GM18519 (cell line): ENCODE results near the gene KCNJ6.
"Not testable (repeated sequence)": the region's sequence is repeated elsewhere in the genome, so short reads cannot be mapped to it uniquely, and the experiment has no call there.

Experiments
- ATAC-seq: cut with Tn5 transposase; IDR thresholded peaks from one replicate; pipeline ENCODE4 v1.9.1; 2021; ENCODE audit warnings: mild to moderate bottlenecking, moderate library complexity; ENCODE audit not compliant: unreplicated experiment, low FRiP score

The KCNJ6 gene

DNA sequence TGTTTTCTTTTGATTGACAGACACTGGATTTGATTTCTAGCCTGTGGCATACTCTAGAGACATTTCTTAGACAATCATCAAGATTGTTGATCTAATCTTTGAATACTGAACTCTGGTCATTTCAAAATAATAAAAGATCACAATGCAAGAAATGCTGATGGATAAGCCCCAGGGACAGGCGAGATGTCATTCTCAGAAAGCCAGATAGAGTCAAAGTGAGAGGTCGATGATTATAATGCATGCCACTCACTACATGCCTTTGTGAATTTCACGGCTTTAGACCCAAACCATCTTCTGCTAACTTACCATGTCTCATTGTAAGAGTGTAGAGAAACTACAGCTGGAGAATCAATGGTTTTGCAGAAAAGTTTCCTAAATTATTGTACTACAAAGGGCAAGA, 292.6 kb downstream of the KCNJ6 start:
- no peak for ATAC-seq

DNA sequence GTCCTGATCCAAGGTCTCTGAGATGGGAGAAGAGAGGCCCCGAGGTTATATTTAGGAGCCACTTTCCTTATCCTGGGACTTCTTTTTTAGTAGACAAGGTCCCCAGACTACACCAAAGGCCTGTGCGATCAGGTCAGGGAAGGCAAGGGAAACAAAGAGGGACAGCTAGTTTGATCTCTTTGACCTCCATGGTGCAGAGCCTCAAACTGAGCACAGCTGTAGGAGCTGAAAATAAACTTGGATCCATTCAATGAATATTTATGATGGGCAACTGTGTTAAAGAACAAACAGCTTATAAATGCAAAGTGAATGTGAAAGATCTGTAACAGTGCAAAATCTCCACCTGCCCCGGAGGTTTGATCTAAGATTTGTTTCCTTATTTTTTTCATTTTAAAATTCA, 293.1 kb downstream of the KCNJ6 start:
- ATAC-seq = no peak

DNA sequence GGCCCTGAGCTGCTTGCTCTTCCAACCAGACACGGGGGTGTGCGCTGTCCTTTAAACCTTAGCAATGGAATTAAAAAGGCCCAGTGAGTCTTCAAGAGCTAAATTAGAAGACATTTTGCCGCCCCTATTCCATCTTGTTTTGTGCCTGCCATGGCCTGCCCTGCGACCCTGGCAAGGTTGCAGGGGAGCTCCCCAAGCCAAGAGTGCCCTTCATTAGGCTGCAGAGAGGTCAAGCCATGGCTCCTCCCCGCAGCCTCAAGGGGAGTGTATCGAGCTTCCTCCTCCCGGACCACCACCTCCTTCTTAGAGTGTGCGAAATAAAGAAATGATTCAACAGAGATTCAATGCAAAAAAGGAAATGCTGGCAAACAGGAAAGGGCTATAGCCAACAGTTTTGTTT, 293.5 kb downstream of the KCNJ6 start:
- no peak for ATAC-seq

DNA sequence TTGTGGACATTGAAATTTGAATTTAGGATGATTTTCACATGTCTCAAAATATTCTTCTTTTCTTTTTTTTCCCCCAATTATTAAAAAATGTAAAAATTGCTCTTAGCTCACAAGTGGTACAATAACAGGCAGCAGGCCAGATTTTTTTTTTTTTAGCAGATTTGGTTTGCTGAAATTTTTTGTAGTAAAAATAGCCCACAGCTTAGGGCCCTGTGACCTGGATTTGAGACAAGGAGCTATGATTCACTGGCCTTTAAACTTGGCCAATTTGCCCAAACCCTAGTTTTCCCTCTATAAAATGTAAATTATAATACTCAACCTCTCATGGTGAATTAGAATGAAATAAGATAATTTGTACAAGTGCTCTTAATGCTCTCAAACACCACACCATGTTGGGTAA, 295.9 kb downstream of the KCNJ6 start:
- ATAC-seq = no peak

DNA sequence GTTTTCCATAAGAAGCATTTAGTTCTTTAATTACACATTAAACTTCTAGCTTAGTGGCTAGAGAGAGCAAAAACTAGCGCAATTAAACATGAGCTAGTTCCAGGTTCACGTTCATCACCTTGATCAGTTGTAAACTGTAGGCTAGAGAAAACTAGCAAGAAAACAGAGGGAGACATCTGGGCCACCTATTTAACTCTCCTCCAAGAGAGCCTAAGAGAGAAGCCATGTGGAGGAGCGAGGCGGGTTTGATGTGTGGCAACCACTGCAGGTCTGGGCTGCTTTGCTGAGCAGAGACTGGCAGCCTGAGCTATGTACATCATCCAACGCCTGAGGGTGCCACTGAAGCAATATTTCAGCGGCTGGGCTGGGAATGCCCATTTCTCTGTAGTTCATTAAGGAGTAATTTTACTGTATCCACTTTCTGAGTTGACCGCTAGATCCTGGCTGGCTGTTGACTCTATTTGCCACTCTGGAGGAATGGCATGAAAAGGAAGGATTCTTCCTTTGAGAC, 296.7 kb downstream of the KCNJ6 start:
- no peak for ATAC-seq

DNA sequence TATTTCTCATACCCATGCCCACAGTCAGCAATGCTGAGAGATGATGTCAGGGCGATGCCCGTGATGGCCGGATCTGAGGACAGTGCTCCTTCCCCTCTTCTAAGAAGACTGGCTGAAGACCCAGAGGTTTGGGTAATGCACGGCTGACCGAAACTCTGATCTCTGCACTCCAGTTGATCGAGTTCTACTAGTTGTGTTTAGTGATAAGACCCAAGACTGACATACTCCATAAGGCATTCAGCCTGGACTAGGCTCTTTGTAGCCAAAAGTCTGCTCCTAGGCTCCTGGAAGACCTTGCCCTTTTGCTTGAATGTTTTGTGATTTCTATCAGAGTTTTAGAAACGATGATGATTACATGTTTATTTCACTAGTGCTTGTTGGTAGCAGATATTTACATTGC, 298.2 kb downstream of the KCNJ6 start:
- ATAC-seq = no peak

DNA sequence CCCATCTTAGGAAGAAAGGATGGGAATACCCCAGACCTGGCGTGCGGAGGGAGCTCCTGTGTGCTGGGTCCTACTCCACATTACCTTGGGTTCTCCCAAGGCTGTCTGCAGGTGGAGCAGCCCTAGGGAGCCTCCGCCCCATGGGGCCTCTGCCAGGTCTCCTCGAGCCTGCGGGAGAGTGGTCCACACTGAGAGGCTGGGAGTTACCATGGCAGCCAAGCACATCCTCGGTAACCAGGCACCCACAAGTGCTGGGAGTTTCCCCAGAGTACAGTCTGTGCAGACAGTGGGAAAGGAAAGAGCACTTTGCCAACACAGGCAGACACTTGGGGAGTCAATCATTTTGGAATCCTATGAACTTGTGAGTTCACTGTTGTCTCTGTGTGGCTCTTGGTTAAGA, 300.3 kb downstream of the KCNJ6 start:
- ATAC-seq = no peak

DNA sequence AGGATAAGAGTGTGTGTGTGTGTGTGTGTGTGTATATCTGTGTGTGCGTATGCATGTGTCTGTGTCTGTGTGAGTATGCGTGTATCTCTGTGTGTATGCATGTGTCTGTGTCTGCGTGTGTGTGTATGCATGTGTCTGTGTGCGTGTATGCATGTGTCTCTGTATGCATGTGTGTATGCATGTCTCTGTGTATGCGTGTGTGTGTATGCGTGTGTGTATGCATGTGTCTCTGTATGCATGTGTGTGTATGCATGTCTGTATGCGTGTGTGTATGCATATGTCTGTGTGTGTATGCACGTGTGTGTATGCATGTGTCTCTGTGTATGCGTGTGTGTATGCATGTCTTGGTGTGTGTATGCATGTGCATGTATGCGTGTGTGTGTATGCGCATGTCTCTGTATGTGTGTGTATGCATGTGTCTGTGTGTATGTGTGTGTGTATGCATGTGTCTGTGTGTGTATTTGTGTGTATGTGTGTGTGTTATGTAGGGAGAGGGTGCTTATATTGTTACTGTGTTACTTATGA, 301.8 kb downstream of the KCNJ6 start:
- no peak for ATAC-seq

DNA sequence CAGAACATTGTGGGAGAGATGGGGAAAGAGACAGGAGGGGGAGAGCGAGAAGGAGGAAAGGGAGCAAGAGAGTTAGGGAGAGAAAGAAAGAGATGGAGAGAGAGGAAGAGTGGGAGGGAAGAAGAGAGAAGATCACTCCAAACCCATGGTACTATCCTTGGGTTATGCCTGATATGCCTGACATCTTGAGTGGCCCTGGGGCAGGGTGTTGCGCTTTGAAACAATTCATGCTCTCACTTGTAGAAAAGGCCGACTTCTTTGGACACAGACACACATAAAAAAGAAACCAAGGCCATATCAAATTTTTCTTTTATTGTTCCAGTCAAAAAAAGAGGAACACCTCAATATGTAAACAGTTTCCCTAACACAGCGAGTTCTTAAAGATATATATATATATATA, 309.2 kb downstream of the KCNJ6 start:
- ATAC-seq = no peak

DNA sequence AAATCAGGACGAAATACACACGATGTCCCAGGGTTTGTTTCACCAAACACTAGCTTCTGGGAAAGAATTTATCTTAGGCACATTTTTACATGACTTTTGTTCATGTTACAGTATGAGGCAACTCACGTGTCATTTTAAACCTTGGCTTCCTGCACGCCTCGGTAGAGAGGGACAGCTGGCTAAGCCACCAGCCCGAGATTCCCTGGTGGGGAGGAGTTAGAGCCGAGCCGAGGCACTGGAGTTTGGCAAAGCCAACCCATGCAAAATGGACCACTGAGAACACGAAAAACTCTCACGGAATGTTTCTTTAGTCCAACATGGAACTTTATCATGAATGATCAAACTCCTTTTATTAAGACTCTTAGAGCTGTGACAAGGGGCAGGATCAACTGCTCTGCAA, 309.7 kb downstream of the KCNJ6 start:
- no peak for ATAC-seq

DNA sequence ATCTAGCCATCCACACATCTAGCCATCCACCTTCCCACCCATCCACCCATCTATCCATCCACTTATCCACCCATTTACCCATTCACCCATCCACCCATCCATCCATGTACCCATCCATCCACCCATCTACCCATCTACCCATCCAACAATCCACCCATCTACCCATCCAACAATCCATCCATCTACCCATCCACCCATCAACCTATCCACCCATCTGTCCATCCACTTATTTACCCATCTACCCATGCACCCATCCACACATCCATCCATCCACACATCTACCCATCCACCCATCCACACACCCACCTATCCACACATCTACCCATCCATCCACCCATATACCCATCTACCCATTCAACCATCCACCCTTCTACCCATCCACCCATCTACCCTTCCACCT, 311.3 kb downstream of the KCNJ6 start:
- no peak for ATAC-seq

DNA sequence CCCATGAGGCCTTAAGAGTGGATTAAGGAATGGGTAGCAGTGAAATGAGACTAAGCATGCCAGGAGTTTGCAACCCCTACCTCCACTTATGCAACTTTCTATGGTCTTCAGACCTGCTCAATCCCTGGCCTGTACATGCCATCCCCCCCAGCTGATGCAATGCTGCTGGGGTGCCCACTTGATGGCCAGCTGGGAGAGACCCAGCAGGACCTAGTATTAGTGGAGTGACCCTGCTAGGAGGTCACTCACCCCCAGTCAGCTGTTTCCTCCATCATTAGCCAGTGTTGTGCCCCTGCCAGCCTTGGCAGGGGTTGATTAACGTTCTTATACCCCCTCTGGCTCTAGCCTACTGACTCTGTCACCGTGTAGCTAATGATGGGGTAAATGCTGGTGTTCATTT, 313.1 kb downstream of the KCNJ6 start:
- no peak for ATAC-seq

DNA sequence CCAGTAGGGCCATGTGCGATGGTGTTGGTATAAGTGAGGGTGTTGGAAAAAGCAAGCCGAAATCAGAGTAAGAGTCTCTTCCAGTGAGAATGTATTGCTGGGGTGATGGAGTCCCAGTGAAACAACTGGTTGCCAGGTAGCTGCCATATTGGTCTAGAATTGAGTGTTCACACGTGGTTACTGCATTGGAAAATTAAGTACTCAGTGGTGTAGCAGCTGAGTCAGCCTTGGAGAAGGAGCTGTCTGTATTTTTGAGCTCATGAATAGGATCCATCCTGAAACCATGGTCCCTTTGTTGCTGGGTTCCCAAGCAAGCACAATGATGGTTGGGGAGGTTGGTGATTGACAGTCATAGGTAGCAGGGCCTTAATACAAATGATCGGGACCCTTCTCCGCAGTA, 314.3 kb downstream of the KCNJ6 start:
- ATAC-seq = no peak

DNA sequence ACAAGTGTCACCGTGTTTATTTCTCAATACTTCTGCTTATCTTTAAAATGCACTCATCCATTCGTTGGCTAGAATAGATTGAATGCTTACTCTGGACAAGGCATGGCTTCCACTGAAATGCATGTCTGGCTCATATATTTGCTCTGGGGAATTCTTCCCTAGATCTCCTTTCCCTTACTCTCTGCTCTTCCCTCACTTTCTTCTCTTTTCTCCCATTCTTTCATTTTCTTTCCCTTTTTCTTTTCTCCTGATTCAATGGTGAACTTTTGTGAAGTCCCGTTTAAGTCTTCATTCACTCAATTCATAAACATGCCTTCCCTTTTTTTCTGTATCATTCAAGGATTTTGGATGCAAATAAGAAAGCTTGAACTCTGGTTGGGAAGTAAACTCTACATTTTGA, 315.2 kb downstream of the KCNJ6 start:
- no peak for ATAC-seq

DNA sequence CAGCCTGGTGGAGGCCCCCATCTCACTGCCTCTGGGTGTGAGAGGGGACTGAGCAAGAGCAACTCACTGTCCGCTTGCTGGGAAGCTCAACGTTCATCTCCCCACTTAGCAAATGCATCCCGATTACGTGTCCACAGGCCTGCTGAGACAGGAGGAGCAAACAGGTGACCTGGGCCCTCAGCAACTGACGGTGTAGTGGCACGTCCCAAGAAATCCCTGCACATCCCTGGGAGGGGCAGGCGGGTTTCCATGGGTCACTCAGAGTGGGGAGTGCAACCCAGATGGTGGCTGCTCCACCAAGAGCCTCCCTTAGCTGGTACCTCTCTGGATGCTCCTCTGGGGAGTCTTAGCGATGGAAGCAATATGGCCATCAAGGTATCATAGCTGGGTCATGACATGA, 320.3 kb downstream of the KCNJ6 start:
- ATAC-seq = no peak

DNA sequence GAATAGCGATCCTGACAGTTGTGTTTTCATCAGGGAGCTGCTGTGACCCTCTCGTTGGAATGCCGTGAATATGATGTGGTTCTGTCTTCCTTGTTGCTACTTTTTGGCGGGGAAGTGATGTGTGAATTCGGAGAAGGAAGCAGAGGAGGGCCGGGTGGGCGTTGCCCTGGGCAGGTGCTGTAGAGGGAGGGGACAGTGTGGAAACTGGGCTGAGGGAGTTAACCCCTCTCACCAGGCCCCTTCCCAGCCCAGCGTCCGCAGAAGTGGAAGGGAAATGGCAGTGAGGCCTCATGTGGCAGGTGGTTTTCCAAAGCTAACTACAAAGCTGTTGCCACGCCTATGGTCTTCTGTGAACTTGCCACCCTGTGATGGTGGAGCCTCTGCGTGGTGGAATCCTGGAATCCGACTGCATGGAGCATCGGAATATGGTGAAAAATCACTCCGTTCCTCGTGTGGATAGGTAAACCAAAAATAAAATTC, 321.7 kb downstream of the KCNJ6 start:
- ATAC-seq = no peak

DNA sequence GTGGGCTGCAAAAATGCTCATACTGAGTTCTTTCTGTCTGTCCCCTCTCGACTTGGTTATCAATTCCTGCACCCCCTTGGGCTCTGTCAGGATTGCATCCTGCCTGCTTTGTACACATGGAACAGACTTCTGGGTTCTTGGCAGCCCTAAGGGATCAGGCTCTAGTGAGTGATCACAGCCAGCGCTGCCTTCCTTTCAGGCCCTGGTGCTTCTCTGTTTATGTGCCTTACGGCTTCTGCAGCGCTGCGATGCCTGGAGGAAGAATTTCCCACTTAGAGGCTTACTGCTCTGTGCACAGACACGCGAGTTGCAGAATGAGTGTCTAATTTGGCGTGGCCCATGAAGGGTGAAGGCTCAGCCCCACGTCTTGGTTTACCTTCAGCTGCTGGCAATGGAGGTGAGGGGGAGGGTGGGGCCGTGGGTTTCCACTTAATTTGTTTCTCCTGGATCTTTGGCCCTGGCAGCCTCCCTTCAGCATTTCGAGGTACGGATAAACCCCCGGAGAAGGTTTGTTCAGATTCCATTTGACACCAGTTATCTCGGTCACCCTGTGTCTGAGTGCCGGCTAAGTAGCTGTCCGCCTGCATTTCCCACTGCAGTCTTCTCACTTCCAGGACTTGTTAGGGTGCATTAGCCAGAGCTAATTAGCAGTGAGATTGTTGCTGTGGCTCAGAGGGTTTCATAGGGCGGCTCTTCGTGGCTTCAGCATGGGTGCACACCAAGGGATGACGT, 322.4 kb downstream of the KCNJ6 start:
- ATAC-seq = no peak

DNA sequence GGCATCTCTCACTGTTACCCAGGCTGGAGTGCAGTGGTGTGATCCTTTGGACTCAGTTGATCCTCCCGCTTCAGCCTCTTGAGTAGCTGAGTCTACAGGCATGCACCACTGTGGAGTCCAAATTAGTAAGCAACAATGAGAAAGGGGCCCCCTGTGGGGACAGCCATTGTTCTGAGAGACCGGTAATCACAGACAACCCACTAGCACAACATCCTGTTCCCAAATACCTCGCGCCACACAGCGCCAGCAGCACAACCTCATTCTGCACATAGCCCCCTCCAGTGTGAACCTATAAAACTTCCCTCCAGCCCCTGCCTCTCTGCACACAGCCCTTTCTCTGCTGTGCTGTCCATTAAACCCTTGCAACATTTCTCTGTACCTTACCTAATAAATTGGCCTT, 323.2 kb downstream of the KCNJ6 start:
- ATAC-seq = no peak

DNA sequence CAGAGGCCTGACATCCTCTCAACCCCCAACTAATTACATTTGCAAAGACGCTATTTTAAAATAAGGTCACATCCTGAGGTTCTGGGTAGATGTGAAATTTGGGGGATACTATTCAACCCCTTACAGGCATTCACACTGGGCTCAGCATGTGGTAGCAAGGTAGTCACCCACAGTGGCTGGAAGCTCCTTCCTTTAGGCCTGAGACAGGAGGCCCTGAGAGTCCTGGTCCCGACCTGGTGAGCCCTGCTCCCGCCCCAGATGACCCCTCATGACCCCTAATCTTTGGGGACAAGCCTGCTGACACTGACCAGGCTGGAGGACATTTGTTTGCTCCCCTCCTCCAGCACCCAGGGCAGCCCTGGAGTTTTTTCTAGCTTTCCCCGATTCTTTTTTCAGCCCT, 323.8 kb downstream of the KCNJ6 start:
- ATAC-seq = no peak

DNA sequence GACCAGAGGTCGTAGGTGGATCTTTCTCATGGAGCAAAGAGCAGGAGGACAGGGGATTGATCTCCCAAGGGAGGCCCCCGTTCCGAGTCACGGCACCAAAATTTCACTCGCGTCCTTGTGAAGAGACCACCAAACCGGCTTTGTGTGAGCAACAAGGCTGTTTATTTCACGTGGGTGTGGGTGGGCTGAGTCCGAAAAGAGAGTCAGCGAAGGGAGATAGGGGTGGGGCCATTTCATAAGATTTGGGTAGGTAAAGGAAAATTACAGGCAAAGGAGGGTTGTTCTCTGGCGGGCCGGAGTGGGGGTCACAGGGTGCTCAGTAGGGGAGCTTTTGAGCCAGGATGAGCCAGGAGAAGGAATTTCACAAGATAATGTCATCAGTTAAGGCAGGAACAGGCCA, 324.3 kb downstream of the KCNJ6 start:
- ATAC-seq = not testable (repeated sequence)

DNA sequence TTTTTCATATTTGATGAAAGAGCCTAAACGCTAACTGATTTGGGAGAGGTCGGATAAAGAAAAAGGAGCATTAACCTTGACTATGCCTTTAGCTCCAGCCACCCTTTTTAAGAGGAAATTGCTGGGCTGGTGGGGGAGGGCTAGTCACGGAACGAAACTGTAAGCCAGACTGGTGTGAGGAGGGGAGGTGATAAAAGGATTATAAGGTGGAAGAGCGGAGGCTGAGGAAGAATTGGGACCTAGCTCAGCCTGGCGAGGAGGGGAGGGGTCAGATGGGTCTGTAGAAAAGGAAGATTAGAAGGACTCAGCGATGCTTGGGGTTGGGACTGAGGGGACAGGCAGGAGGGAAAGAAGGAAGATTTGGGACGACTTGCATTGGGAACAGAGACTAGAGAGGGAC, 325.4 kb downstream of the KCNJ6 start:
- ATAC-seq = not testable (repeated sequence)

DNA sequence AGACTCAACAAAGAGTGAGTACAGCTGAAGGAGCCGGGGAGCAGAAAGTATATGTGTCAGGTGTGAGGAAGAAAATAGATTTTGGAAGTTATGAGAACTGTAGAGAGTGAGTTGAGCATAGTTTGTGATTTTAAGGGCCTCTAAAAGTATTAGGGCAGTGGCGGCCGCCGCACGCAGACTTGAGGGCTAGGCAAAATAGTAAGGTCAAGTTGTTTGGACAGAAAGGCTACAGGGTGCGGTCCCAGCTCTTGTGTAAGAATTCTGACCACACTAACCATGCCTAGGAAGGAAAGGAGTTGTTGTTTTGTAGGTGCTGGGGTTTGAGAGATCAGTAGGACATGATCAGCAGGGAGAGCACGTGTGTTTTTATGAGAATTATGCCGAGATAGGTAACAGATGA, 327.6 kb downstream of the KCNJ6 start:
- ATAC-seq = not testable (repeated sequence)
